OCI-LY1 (cell line): Measurements from ENCODE around the gene XPR1.
"Not testable (repeated sequence)": the region's sequence is repeated elsewhere in the genome, so short reads cannot be mapped to it uniquely, and the experiment has no call there.

Source experiments
- H2AFZ ChIP-seq: fragments of 200-600 bp; sonication (generic), shearing (Covaris generic); 2 replicates; pipeline ENCODE4 v1.6.0; 2014; ENCODE audit warnings: antibody characterized with exemption, mild to moderate bottlenecking, low read length
- H3F3A ChIP-seq: fragments of 200-600 bp; sonication (generic), shearing (Covaris generic); 2 replicates; pipeline ENCODE4 v1.6.0; 2014; ENCODE audit warnings: mild to moderate bottlenecking, antibody characterized with exemption, low read length, moderate library complexity; ENCODE audit not compliant: insufficient read depth
- H3K27ac ChIP-seq: fragments of 200-600 bp; sonication (generic); 2 replicates; pipeline ENCODE4 v1.5.1; 2014; ENCODE audit warnings: low read length, mixed run types, mild to moderate bottlenecking, low read depth; ENCODE audit not compliant: poor library complexity, severe bottlenecking
- H3K27me3 ChIP-seq: fragments of 200-600 bp; sonication (generic); 2 replicates; pipeline ENCODE4 v1.6.0; 2014; ENCODE audit warnings: antibody characterized with exemption, mild to moderate bottlenecking, low read length, moderate library complexity; ENCODE audit not compliant: insufficient read depth
- H3K36me3 ChIP-seq: fragments of 200-600 bp; sonication (generic); 2 replicates; pipeline ENCODE4 v1.6.1; 2014; ENCODE audit warnings: mild to moderate bottlenecking, antibody characterized with exemption, low read length, moderate library complexity, mixed read lengths; ENCODE audit not compliant: insufficient read depth
- H3K4me1 ChIP-seq: fragments of 200-600 bp; sonication (generic); 2 replicates; pipeline ENCODE4 v1.5.1; 2014; ENCODE audit warnings: mild to moderate bottlenecking, low read length, moderate library complexity; ENCODE audit not compliant: insufficient read depth, severe bottlenecking
- H3K4me2 ChIP-seq: fragments of 200-600 bp; sonication (generic), shearing (Covaris generic); 2 replicates; pipeline ENCODE4 v1.6.1; 2014; ENCODE audit warnings: low read length
- H3K4me3 ChIP-seq: fragments of 200-600 bp; sonication (generic); 2 replicates; pipeline ENCODE4 v1.5.1; 2014; ENCODE audit warnings: low read length, low read depth, mild to moderate bottlenecking, mixed read lengths; ENCODE audit not compliant: poor library complexity, severe bottlenecking
- H3K79me2 ChIP-seq: fragments of 200-600 bp; shearing (Covaris generic); 2 replicates; pipeline ENCODE4 v1.6.1; 2016; ENCODE audit warnings: mixed run types, low read length, mixed read lengths; ENCODE audit not compliant: insufficient read depth
- H3K9ac ChIP-seq: fragments of 200-600 bp; sonication (generic), shearing (Covaris generic); 2 replicates; pipeline ENCODE4 v1.6.1; 2014; ENCODE audit warnings: mild to moderate bottlenecking, low read length, mixed read lengths
- H3K9me2 ChIP-seq: fragments of 200-600 bp; sonication (generic), shearing (Covaris generic); 2 replicates; pipeline ENCODE4 v1.6.1; 2014; ENCODE audit warnings: low read depth, mild to moderate bottlenecking, low read length, mixed read lengths
- H3K9me3 ChIP-seq: fragments of 200-600 bp; shearing (Covaris generic); 2 replicates; pipeline ENCODE4 v1.6.1; 2014; ENCODE audit warnings: low read length, mixed read lengths
- H4K20me1 ChIP-seq: fragments of 200-600 bp; sonication (generic), shearing (Covaris generic); 2 replicates; pipeline ENCODE4 v1.6.0; 2016; ENCODE audit warnings: mild to moderate bottlenecking, low read length; ENCODE audit not compliant: insufficient read depth
- EZH2 ChIP-seq: fragments of 200-600 bp; sonication (generic), shearing (Covaris generic); IDR thresholded peaks from 2 replicates; pipeline ENCODE4 v1.8.0; 2017; ENCODE audit warnings: borderline replicate concordance, mixed run types, mild to moderate bottlenecking, antibody characterized with exemption, low read length, moderate library complexity, mixed read lengths
- TF ChIP-seq, protein P1 (sequence below): fragments of 200-600 bp; sonication (generic), shearing (Covaris generic); IDR thresholded peaks from 2 replicates; pipeline ENCODE4 v1.5.1; 2017; ENCODE audit warnings: mild to moderate bottlenecking, antibody characterized with exemption, low read length, moderate library complexity, mixed read lengths

XPR1 gene

DNA sequence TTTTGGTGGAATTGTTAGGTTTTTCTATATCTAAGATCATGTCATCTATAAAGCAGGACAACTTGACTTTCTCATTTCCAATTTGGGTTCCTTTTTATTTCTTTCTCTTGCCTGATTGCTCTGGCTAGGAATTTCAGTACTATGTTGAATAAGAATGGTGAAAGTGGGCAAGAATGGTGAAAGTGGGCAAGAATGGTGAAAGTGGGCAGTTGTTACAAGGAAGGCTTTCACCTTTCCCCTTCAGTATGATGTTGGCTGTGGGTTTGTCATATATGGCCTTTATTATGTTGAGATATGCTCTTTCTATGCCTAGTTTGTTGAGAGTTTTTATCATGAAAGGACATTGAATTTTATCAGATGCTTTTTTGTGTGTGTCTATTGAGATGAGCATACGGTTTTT lies 64.5 kb downstream of the XPR1 start:
- Histone ChIP-seq H3K79me2 (no peaks in the 10 kb centered on the region; the same call in 1 of the 2 replicates), H4K20me1 (no peaks in the 10 kb centered on the region), H3K36me3 (no peaks in the 10 kb centered on the region), H3K4me1 (no peaks in the 10 kb centered on the region), H2AFZ (no peak overlapping the region), H3K27me3 (no peaks in the 10 kb centered on the region), H3K4me3 (no peak overlapping the region), H3K9me2 (no peaks in the 10 kb centered on the region), H3K4me2 (no peak overlapping the region), H3K9ac (no peak overlapping the region), H3K9me3 (0 out of 2 replicates have a peak, but pooled peaks cover 11% of the 10 kb centered on the region), H3F3A (no peaks in the 10 kb centered on the region), H3K27ac (no peak overlapping the region)
- TF ChIP-seq, protein P1, sequence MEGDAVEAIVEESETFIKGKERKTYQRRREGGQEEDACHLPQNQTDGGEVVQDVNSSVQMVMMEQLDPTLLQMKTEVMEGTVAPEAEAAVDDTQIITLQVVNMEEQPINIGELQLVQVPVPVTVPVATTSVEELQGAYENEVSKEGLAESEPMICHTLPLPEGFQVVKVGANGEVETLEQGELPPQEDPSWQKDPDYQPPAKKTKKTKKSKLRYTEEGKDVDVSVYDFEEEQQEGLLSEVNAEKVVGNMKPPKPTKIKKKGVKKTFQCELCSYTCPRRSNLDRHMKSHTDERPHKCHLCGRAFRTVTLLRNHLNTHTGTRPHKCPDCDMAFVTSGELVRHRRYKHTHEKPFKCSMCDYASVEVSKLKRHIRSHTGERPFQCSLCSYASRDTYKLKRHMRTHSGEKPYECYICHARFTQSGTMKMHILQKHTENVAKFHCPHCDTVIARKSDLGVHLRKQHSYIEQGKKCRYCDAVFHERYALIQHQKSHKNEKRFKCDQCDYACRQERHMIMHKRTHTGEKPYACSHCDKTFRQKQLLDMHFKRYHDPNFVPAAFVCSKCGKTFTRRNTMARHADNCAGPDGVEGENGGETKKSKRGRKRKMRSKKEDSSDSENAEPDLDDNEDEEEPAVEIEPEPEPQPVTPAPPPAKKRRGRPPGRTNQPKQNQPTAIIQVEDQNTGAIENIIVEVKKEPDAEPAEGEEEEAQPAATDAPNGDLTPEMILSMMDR, result no peak
- no peak for TF ChIP-seq EZH2

DNA sequence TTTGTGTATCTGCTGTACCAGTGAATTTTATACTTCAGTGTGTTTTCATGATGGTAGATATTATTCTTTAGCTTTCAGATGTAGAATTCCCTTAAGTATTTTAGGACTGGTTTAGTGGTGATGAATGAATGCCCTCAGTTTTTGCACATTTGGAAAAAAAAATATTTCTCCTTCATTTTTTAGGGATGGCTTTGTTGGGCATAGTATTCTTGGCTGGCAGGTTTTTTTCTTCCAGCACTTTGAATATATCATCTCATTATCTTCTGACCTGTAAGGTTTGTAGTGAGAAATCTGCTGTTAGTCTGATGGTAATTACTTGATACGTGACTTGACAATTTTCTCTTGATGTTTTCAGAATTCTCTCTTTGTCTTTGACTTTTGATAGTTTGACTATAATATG lies 66.8 kb downstream of the XPR1 start:
- no peak for TF ChIP-seq EZH2
- TF ChIP-seq, protein P1, result no peak
- no peak overlapping the region for H3K4me3 ChIP-seq
- peaks cover 11% of the 10 kb centered on the region; the same call in 1 of the 2 replicates for H3K9me3 ChIP-seq
- H3K9me2 ChIP-seq, result no peaks in the 10 kb centered on the region
- H3K79me2 ChIP-seq, result no peaks in the 10 kb centered on the region; the same call in 1 of the 2 replicates
- no peaks in the 10 kb centered on the region for H4K20me1 ChIP-seq
- H3F3A ChIP-seq, result no peaks in the 10 kb centered on the region
- H3K9ac ChIP-seq, result no peak overlapping the region
- H3K27me3 ChIP-seq, result no peaks in the 10 kb centered on the region
- H3K4me2 ChIP-seq, result no peak overlapping the region
- no peaks in the 10 kb centered on the region for H3K4me1 ChIP-seq
- no peaks in the 10 kb centered on the region for H3K36me3 ChIP-seq
- H2AFZ ChIP-seq, result no peak overlapping the region
- H3K27ac ChIP-seq, result no peak overlapping the region

DNA sequence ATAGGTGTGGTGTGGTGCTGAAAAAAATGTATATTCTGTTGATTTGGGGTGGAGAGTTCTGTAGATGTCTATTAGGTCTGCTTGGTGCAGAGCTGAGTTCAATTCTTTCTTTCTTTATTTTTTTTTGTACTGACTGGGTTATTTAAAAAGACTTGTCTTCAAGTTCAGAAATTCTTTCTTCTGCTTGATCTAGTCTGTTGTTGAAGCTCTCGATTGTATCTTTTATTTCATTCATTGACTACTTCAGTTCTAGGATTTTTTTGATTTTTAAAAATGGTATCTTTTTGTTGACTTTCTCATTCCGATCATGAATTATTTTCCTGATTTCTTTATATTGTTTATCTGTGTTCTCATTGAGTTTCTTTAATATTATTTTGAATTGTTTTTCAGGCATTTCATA lies 70.6 kb downstream of the XPR1 start:
- H3K4me2 ChIP-seq, H4K20me1 ChIP-seq, H3K4me1 ChIP-seq, H3K27me3 ChIP-seq, H3F3A ChIP-seq, H3K27ac ChIP-seq, H3K4me3 ChIP-seq, H3K79me2 ChIP-seq, H3K9ac ChIP-seq, H3K9me2 ChIP-seq, H3K36me3 ChIP-seq, H2AFZ ChIP-seq: not testable (repeated sequence)
- peaks cover 11% of the 10 kb centered on the region; the same call in 1 of the 2 replicates for H3K9me3 ChIP-seq

DNA sequence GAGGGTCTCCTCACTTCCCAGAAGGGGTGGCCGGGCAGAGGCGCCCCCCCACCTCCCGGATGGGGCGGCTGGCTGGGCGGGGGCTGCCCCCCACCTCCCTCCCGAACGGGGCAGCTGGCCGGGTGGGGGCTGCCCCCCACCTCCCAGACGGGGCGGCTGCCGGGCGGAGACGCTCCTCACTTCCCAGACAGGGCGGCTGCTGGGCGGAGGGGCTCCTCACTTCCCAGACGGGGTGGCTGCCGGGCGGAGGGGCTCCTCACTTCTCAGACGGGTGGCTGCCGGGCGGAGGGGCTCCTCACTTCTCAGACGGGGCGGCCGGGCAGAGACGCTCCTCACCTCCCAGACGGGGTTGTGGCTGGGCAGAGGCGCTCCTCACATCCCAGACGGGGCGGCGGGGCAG lies 78.9 kb downstream of the XPR1 start:
- not testable (repeated sequence) for H3K9me2 ChIP-seq, H3K79me2 ChIP-seq, H3K27me3 ChIP-seq

DNA sequence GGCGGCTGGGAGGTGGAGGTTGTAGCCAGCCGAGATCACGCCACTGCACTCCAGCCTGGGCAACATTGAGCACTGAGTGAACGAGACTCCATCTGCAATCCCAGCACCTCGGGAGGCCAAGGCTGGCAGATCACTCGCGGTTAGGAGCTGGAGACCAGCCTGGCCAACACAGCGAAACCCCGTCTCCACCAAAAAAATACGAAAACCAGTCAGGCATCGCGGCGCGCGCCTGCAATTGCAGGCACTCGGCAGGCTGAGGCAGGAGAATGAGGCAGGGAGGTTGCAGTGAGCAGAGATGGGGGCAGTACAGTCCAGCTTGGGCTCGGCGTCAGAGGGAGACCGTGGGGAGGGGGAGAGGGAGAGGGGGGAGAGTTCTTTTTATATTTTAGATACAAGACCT lies 79.4 kb downstream of the XPR1 start:
- H3K36me3 ChIP-seq, H3K4me2 ChIP-seq, H3K9ac ChIP-seq, H3K79me2 ChIP-seq, H3K27ac ChIP-seq, H3K4me3 ChIP-seq, H3K4me1 ChIP-seq, H4K20me1 ChIP-seq, H3K27me3 ChIP-seq, H3K9me2 ChIP-seq, H3K9me3 ChIP-seq, H2AFZ ChIP-seq, H3F3A ChIP-seq: not testable (repeated sequence)

More for the DNA sequence above, 78.9 kb downstream of the XPR1 start:
- not testable (repeated sequence) for H3F3A ChIP-seq, H2AFZ ChIP-seq, H3K4me3 ChIP-seq, H3K9me3 ChIP-seq, H3K27ac ChIP-seq, H3K4me2 ChIP-seq, H3K4me1 ChIP-seq, H3K9ac ChIP-seq, H4K20me1 ChIP-seq, H3K36me3 ChIP-seq
